Adrenal gland (tissue), 5 donors: ENCODE data around the gene RER1.

Experiments used
- POLR2A ChIP-seq, 2 donors: fragments of 450-650 bp; IDR thresholded peaks; one replicate each; pipeline ENCODE4 v1.6.1; 2017; ENCODE audit warnings: antibody characterized with exemption in 2 of 2, mild to moderate bottlenecking in 2 of 2, moderate library complexity in 1 of 2
- TF ChIP-seq, protein P1 (sequence below), 6 experiments: fragments of 450-650 bp in 4 of 6; fragments of 200-600 bp in 2 of 6; sonication (generic) in 1 of 6; IDR thresholded peaks; 1 replicate in 5 of 6; 2 replicates in 1 of 6; pipeline versions ENCODE4 v1.5.1 to v1.8.0; 2016 to 2021; ENCODE audit warnings: antibody characterized with exemption in 6 of 6, mild to moderate bottlenecking in 2 of 6, moderate library complexity in 1 of 6
- donor health status: DM: no; HTN: no; CAD: no.

DNA sequence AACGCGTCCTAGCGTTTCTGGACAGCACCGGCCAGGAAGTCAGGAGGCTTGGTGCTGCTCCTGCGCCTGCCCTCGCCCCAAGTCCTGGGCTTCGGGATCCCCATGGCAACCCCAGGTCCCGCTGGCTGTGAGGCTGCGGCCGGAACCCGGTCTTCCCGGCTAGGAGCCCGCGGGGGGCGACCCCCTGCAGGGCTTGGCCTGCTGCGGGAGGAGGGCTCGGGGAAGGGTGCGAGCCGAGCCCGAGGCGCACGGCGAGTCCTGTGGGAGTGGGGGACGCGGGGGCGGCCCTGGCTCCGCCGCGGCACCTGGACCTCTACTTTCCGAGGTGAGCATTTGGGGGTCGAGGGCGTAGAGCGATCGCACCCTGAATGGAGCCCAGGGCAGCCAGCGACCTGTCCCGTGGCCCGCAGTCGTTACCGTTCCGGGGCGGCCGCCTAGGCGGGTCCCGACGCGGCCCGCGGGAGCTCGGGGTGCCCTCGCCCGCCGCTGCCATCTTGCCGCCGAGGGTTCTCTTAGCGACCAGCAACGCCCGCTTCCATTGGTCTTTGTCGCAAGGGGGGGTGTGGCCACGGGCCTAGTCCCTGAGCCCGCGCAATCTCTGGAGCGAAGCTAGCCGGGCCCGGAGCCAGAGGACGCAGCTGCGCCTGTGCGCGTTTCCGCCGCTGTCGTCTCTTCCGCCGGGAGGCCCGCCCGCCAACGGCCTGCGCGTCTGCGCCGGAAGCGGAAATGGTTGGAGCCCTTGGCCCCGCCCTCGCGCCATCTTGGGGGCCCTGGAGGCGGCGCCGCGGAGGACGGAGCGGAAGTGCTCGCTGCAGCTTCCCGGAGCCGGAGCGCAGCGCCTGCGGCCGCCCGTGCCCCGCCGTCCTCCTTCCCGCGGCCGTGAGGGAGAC, at the start of gene RER1, which contains the start of gene MORN1:
- TF ChIP-seq, protein P1, sequence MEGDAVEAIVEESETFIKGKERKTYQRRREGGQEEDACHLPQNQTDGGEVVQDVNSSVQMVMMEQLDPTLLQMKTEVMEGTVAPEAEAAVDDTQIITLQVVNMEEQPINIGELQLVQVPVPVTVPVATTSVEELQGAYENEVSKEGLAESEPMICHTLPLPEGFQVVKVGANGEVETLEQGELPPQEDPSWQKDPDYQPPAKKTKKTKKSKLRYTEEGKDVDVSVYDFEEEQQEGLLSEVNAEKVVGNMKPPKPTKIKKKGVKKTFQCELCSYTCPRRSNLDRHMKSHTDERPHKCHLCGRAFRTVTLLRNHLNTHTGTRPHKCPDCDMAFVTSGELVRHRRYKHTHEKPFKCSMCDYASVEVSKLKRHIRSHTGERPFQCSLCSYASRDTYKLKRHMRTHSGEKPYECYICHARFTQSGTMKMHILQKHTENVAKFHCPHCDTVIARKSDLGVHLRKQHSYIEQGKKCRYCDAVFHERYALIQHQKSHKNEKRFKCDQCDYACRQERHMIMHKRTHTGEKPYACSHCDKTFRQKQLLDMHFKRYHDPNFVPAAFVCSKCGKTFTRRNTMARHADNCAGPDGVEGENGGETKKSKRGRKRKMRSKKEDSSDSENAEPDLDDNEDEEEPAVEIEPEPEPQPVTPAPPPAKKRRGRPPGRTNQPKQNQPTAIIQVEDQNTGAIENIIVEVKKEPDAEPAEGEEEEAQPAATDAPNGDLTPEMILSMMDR (IDR thresholded peaks at IDR 0.05): peak in 1 of 6 experiments; percentile 8
- TF ChIP-seq POLR2A (IDR thresholded peaks at IDR 0.05): peak; percentile 89 to 90
